GM04503 (cell line): ENCODE measurements around the gene FEN1.

ENCODE experiments used
- DNase-seq: peaks from one replicate; pipeline ENCODE4 v3.0.0-alpha.2; 2012; ENCODE audit warnings: low read depth

Gene FEN1

DNA sequence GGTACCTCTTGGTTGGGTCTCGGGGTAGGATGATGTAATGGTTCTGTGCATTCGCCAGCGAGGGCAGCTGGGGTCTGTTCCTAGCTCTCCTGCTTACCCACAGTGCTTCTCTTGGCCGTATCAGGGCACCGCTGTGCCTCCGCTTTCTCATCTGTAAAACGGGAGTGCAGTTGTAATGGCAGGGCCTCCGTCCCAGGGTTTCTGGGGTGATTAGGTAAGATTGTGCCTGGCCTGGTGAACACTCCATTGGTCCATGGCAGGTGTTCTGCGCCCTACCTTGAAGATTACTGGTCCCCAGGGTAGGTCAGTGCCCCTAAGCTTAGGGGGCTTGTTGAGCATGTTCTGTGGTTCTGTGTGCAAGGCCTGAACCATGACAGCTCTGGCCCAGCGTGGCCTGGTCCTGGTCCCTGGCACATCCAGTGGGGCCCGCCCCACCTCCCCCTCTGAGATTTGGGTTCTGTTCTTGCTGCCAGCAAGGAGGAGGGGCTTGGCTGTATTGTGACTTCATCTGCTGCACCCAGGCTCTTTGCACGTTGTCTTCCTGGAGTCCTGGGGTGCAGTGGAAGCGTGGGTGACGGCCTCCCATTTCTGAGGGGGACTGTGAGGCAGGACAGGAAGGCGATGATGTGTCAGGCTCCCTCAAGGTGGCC lies 35.4 kb upstream of the FEN1 start:
- no peak for DNase-seq

GRCh38 chr11:61760946-61761345 lies 31.8 kb upstream of the FEN1 start:
- DNase-seq: no peak

GRCh38 chr11:61761440-61762222 lies 31.1 kb upstream of the FEN1 start:
- DNase-seq: no peak

GRCh38 chr11:61762223-61762615 lies 30.5 kb upstream of the FEN1 start:
- no peak for DNase-seq

- DNase-seq: no peak
Observed at GRCh38 chr11:61762798-61763197, 29.9 kb upstream of the FEN1 start.

DNA sequence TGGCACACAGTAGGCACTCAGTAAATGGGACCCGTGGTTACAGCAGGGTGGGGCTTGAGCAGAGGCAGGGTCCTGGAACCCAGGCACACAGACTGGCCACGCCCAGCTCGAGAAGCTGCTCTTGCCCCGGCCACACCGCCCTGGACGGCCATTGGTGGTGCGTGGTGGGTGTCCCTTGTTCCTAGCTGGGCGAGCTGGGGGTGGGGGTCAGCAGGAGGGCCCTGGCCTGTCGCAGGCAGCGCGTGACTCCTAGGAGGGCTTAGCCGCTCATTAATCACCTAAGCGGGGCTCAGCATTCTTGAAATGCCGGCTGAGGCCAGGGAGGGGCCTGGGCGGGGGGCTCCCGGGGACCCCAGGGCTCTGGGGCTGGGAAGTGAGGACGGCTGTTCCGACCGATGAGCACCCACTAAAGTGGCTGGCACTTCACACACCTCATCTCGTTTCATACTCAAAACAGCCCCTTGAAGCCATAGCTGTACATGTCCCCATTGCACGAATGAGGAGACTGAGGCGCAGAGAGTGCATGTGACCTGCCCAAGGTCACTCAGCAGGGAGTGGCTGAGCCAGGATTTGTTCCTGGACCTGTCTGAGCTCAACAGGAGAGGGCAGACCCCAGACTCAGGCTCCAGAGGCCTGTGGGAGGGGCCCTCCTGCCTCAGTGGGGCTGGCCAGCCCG lies 28.6 kb upstream of the FEN1 start:
- no peak for DNase-seq

DNA sequence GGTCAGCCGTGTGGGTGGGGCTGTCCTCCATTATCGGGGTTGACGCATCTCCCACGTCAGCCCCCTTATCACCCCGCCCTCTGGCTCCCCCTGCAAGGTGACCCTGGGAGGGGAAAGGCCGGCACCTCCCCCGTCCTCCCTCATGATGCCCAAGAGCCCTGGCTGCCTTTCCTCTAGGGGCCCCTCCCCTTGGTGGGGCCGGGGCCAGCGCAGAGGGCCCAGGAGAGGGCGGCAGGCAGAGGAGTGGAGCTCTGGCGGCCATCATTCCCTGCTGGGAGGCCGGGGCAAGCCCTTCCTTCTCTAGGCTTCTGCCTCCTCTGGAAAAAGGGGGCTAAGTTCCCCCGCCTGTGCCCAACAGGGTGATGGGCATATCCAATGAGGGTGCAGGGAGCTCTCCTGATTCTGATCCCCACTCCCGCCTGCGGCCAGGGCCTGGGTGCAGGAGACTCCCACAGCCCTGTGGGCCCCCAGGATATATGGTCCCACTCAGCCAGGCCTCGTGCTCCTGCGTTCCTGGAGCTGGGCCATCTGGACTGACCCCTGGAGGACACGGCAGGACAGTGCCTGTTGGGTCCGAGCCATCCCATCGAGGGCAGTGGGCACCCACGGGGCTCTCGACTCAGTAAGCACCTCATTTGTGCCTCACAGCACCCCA lies 28.0 kb upstream of the FEN1 start:
- no peak for DNase-seq

GRCh38 chr11:61765550-61766253 lies 27.0 kb upstream of the FEN1 start:
- DNase-seq: no peak

GRCh38 chr11:61766353-61766841 lies 26.3 kb upstream of the FEN1 start:
- DNase-seq: no peak

DNA sequence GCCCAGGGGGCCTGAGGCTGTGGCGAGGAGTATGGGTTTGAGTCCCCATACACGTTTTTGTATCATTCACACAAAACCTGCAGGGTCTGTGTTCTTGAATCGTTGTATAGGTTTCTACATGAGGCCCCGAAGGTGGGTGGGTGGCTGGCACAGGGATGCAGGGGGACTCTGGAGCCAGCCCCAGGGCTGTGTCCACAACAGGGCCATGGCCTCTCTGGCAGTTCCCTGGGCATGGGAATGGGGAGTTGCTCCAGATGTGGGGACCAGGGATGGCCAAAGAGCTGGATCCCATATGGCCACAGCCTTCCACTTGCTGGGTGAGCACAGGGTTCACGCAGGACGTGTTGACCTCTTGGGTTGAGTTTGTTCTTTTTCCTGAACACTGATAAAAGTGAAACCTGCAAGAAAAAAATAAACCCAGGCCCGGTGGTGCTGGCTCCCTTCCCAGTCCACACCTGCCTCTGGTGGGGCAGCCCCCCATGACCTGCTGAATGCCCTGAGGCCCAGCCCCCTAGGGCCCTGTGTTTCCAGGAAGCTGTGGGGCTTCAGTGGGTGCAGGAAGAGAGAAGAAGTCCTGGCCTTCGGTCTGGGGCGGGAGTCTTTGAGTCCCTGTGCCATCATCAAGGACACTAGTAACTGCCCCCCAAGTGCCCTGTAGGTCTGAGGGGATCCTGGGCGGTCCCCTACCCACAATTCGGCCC lies 24.2 kb upstream of the FEN1 start:
- no peak for DNase-seq

DNA sequence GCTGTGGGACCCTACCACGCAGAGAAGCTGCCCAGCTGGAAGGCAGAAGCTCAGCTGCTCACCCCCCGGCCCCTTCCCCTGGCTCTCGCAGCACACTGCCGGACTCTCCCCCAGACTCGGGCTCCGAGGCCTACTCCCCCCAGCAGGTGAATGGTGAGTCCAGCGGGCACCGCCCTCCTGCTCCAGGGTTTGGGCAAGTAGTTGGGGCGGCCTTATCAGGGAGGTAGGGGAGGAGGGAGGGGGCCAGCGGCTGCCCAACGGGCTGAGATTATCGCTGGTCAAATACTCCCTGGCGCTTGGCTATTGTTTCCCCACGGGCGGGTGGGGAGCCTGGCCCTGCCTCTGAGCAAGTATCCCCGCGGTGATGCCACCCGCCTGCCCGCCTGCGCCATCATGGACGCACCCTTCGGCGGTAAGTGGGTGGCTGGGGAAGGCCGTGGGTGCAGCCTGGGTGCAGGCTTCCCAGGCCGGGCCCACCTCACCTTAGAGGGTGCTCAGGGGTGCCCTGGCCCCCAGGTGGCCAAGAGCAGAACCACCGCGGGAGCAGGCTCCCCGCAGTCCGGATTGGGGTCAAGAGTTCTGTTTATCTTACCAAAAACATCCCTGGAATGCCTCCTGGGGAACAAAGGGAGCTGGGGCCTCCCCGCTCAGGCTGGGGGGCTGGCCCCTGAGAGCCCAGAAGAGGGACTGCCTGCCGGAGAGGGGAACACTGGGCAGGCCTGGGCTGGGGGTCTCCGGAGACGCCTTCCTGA lies 23.4 kb upstream of the FEN1 start:
- DNase-seq: no peak

DNA sequence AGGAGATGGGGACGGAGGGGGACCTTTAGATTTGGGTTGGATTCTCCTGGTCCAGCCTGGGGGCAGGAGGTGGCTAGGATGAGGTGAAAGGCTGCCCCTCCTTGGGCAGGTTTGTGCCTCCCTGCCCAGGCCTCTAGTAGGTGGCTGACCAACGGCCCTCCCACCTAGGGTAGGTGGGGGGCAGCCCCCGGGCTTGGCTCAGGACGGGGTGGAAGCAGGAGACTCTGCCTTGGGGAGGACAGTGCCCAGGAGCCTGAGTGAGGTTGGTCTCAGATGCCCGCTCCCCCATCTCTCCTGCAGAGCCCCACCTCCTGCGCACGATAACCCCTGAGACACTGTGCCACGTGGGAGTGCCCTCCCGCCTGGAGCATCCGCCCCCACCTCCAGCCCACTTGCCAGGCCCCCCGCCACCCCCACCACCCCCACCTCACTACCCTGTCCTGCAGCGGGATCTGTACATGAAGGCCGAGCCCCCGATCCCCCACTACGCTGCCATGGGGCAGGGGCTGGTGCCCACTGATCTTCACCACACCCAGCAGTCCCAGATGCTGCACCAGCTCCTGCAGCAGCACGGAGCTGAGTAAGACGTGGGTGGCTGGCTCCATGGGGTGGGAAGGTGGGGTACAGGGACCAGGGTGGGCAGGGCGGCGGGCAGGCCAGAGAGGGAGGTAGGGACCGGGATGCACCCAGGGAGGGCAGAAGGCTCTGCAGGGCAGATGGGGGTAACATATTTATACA lies 22.6 kb upstream of the FEN1 start:
- DNase-seq: no peak

DNA sequence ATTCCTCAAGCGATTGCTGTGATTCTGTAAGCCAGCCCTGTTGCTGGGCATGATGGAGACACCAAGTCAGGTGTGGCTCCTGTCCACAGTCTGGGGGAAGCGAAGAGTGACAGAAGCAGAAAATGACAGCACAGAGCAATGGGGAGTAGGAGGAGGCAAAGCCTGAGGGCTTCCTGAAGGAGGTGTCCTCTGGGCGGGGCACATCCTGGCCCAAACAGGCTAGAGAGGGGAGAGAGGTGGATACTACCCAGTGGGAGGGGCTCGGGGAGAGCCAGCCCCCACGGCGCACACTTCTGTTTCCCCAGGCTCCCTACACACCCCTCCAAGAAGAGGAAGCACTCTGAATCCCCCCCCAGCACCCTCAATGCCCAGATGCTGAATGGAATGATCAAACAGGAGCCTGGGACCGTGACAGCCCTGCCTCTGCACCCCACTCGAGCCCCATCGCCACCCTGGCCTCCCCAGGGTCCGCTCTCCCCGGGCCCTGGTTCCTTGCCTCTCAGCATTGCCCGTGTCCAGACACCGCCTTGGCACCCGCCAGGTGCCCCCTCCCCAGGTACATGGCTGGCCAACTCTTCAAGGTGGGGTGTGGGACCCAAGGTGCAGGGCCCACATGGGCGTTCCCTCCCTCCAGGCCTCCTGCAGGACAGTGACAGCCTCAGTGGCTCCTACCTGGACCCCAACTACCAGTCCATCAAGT lies 21.4 kb upstream of the FEN1 start:
- DNase-seq: no peak

- DNase-seq: no peak
Observed at GRCh38 chr11:61771985-61772455, 20.7 kb upstream of the FEN1 start.

GRCh38 chr11:61773356-61773755 lies 19.4 kb upstream of the FEN1 start:
- DNase-seq: no peak

DNA sequence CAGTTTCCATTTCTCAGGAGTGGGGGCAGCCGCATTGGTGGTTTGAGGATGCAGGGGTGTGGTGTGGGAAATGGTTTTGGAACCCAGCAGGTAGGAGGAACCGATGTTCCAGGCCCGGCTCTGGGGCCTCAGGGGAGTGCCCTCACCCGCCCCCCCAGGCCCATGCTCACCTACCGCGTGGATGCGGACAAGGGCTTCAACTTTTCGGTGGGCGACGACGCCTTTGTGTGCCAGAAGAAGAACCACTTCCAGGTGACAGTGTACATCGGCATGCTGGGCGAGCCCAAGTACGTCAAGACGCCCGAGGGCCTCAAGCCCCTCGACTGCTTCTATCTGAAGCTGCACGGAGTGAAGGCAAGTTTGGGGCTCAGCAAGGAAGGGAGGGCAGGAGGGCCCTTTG lies 18.9 kb upstream of the FEN1 start:
- DNase-seq: no peak

DNA sequence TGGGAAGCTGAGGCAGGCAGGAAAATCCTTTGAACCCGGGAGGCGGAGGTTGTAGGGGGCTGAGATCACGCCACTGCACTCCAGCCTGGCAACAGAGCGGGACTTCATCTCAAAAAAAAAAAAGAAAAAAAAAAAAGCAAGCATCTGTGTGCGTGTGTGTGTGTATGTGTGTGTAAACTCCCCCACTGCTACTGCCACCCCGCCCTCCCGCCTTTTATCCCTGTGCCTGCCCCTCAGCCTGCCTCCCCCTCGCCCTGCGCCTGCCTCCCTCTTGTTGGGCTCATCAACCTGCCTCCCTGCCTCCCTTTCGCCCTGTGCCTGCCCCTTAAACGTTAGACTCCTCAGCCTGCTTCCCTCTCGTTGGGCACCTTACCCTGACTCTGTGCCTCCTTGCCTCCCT lies 18.3 kb upstream of the FEN1 start:
- DNase-seq: no peak

DNA sequence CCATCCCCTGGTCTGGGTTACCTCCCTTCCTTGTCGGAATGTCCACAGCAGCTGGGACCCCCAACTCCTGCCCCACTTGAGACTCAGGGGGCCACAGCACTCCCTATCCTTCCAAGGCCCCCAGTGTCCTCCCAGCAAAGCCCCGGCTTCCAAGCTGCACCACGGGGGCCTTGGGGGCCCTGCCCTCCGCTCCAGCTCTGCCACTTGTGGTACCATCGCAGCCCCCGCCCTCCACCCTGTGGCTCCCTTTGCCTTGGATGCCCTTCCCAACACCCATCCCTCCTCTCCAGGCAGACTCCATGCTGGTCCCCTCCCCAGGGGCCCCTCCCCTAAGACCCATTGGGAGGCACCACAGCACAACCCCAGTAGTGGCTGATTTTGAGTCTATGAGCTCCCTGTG lies 17.6 kb upstream of the FEN1 start:
- no peak for DNase-seq
